IPS-20b (cell line): Measurements from ENCODE around the gene PPHLN1.
A peak's percentile ranks its signal among the peaks of the same experiment; 100 is the strongest.

Source experiments
- H3K27ac ChIP-seq: one replicate; pipeline ENCODE4 v1.5.1; 2013; ENCODE audit warnings: low read length
- H3K27me3 ChIP-seq: 2 replicates; pipeline ENCODE4 v1.6.1; 2013; ENCODE audit warnings: mild to moderate bottlenecking, low read length, inconsistent platforms; ENCODE audit not compliant: insufficient read depth
- H3K36me3 ChIP-seq: 2 replicates; pipeline ENCODE4 v1.6.1; 2013; ENCODE audit warnings: low read depth, mild to moderate bottlenecking, inconsistent platforms, low read length, moderate library complexity; ENCODE audit not compliant: insufficient read depth
- H3K4me1 ChIP-seq: 2 replicates; pipeline ENCODE4 v1.6.1; 2013; ENCODE audit warnings: mild to moderate bottlenecking, control low read depth, inconsistent platforms, low read length, moderate library complexity; ENCODE audit not compliant: insufficient read depth
- H3K4me3 ChIP-seq: 2 replicates; pipeline ENCODE4 v1.5.1; 2013; ENCODE audit warnings: mild to moderate bottlenecking, low read length, inconsistent platforms
- H3K9ac ChIP-seq: 2 replicates; pipeline ENCODE4 v1.6.1; 2013; ENCODE audit warnings: low read depth, mild to moderate bottlenecking, inconsistent platforms, low read length, moderate library complexity
- H3K9me3 ChIP-seq: 2 replicates; pipeline ENCODE4 v1.6.1; 2013; ENCODE audit warnings: mild to moderate bottlenecking, low read depth, low read length, inconsistent platforms; ENCODE audit not compliant: insufficient read depth

The PPHLN1 gene

GRCh38 chr12:42291680-42292079 is 34.3 kb upstream of the PPHLN1 start:
- H3K4me1 ChIP-seq = no peaks in the 10 kb centered on the region
- peaks cover 2% of the 10 kb centered on the region for H3K9me3 ChIP-seq
- no peak overlapping the region for H3K9ac ChIP-seq

DNA sequence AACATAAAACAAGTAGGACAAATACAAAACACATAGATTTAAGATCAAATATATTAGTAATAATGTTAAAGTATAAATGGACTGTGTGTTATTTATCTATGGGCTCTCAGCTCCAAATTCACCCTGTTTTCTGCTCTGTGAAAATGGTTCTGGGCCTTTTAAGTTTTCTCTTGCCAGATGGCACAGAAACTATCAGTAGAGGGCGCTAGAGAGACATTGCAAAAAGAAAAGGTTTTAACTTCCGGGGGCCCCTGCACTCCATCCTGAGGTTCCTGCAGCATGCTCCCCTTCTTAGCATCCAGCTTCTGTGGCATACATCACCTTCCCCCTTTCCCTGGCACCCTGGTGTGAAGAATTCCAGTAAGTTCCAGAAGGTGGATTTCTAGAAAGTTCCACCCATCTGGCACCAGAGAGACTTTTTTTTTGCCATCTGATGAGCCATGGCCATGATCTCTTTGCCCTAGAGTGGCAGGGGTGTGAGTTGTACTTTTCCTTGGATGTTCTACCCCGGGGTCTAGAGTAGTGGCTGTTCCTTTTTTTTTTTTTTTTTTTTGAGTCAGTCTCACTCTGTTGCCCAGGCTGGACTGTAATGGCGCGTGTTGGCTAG is 29.4 kb upstream of the PPHLN1 start:
- Histone ChIP-seq H3K27me3 (no peaks in the 10 kb centered on the region), H3K4me3 (no peak overlapping the region), H3K36me3 (no peaks in the 10 kb centered on the region), H3K4me1 (no peaks in the 10 kb centered on the region), H3K27ac (no peak overlapping the region), H3K9me3 (peaks cover 3% of the 10 kb centered on the region), H3K9ac (no peak overlapping the region)

More at GRCh38 chr12:42291680-42292079, 34.3 kb upstream of the PPHLN1 start:
- H3K36me3 ChIP-seq = no peaks in the 10 kb centered on the region
- no peak overlapping the region for H3K27ac ChIP-seq
- H3K4me3 ChIP-seq = no peak overlapping the region
- H3K27me3 ChIP-seq = no peaks in the 10 kb centered on the region

DNA sequence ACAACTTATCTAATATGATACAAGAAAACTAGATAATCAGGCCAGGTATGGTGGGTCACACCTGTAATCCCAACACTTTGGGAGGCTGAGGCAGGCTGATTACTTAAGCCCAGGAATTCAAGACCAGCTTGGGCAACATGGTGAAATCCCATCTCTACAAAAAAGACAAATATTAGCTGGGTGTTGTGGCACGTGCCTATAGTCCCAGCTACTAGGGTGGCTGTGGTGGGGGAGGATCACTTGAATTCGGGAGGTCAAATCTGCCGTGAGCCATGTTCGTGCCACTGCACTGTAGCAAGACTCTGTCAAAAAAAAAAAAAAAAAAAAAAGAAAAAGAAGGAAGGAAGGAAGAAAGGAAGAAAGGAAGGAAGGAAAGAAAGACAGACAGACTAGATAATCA is 27.1 kb upstream of the PPHLN1 start:
- Histone ChIP-seq H3K9me3 (peaks cover 3% of the 10 kb centered on the region), H3K27ac (no peak overlapping the region), H3K36me3 (no peaks in the 10 kb centered on the region), H3K4me1 (no peaks in the 10 kb centered on the region), H3K4me3 (no peak overlapping the region), H3K9ac (no peak overlapping the region), H3K27me3 (no peaks in the 10 kb centered on the region)

DNA sequence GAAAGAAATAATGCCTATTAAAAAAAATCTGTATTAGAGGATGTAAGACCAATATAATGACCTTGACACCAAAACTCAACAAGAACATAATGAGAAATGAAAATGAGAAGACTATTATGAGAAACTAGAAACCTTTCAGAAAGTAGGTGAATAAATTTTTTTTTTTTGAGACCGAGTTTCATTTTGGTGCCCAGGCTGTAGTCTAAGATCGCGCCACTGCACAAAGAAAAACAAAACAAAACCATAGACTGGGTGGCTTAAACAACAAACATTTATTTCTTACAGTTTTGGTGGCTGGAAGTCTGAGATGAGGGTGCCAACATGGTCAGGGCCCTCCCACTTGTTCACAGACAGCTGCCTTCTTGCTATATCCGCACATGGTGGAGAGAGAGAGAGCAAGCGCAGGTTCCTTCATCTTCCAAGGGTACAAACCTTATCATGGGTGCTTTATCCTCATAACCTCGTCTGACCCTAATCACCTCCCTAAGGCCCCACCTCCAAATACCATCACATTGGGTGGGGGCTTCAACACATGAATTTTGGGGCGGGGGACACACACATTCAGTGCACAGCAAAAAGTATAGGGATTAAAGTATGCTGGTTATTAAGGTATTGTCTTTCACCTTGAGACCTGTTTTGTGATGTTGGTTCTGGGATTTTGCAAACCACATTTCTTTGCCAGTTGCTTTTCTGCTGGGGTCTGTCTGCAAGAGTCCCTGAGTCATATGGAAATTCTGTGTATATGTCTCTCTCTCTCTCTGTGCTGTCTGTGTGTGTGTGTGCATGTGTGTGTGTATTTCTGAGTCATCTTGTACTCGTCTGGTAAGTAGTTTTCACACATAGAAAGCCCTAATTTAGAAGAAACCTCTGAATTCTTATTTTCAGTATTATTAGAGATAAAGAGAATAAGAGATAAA is 26.3 kb upstream of the PPHLN1 start:
- H3K27me3 ChIP-seq = no peaks in the 10 kb centered on the region
- H3K27ac ChIP-seq = no peak overlapping the region
- no peaks in the 10 kb centered on the region for H3K4me1 ChIP-seq
- no peak overlapping the region for H3K9ac ChIP-seq
- H3K36me3 ChIP-seq = no peaks in the 10 kb centered on the region
- H3K4me3 ChIP-seq = no peak overlapping the region
- H3K9me3 ChIP-seq = peaks cover 3% of the 10 kb centered on the region

GRCh38 chr12:42306297-42306696 is 19.7 kb upstream of the PPHLN1 start:
- no peaks in the 10 kb centered on the region for H3K27me3 ChIP-seq
- no peaks in the 10 kb centered on the region for H3K4me1 ChIP-seq
- no peak overlapping the region for H3K4me3 ChIP-seq
- H3K36me3 ChIP-seq = no peaks in the 10 kb centered on the region
- no peak overlapping the region for H3K27ac ChIP-seq
- no peak overlapping the region for H3K9ac ChIP-seq
- H3K9me3 ChIP-seq = no peaks in the 10 kb centered on the region

DNA sequence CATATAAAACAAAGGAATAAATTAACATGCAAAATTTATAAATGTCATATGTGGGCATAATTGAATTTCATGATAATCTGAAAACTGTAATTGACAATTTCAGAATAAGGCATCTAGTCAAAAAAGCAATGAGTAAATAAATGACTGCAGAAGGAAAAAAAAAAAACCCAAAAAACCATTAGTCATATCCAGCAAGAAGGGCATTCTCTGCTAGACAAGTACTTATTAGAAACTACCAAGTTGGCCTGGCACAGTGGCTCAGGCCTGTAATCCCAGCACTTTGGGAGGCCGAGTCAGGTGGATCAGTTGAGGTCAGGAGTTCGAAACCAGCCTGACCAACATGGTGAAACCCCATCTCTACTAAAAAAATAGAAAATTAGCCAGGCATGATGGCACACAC is 17.6 kb upstream of the PPHLN1 start:
- Histone ChIP-seq H3K4me1 (no peaks in the 10 kb centered on the region), H3K36me3 (peaks cover 9% of the 10 kb centered on the region), H3K4me3 (no peak overlapping the region), H3K9me3 (no peaks in the 10 kb centered on the region), H3K9ac (no peak overlapping the region), H3K27me3 (no peaks in the 10 kb centered on the region), H3K27ac (no peak overlapping the region)

- no peaks in the 10 kb centered on the region for H3K9me3 ChIP-seq
- H3K27me3 ChIP-seq = no peaks in the 10 kb centered on the region
- H3K36me3 ChIP-seq = peaks cover 17% of the 10 kb centered on the region
- no peak overlapping the region for H3K27ac ChIP-seq
- no peak overlapping the region for H3K4me3 ChIP-seq
- H3K9ac ChIP-seq = no peak overlapping the region
- H3K4me1 ChIP-seq = no peaks in the 10 kb centered on the region
Observed at GRCh38 chr12:42309996-42310395, 16.0 kb upstream of the PPHLN1 start.

- no peak overlapping the region for H3K27ac ChIP-seq
- peaks cover 38% of the 10 kb centered on the region for H3K36me3 ChIP-seq
- H3K9ac ChIP-seq = no peak overlapping the region
- no peaks in the 10 kb centered on the region for H3K9me3 ChIP-seq
- no peaks in the 10 kb centered on the region for H3K27me3 ChIP-seq
- H3K4me1 ChIP-seq = no peaks in the 10 kb centered on the region
- H3K4me3 ChIP-seq = no peak overlapping the region
Observed at GRCh38 chr12:42315108-42315507, 10.9 kb upstream of the PPHLN1 start.

DNA sequence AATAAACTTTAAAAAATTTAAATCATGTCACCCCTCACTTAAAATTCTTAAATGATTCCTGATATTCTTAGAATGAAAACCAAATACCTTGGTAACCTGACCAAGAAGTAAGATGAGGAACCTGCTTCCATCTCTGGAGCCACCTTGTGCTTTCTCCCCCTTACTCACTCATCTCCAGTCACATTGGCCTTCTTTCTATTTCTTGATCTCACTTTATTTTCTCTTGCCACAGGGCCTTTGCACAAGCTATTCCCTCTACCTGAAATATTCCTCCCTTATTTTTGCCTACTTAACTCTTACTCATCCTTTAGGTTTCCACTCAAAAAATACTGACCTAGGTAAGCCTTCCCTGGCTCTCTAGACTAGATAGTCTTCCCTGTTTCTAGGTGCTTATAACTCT is 5.2 kb upstream of the PPHLN1 start:
- Histone ChIP-seq H3K4me3 (no peak overlapping the region), H3K36me3 (peaks cover 41% of the 10 kb centered on the region), H3K4me1 (peaks cover 6% of the 10 kb centered on the region; the same call in 1 of the 2 replicates), H3K9me3 (no peaks in the 10 kb centered on the region), H3K27ac (no peak overlapping the region), H3K27me3 (no peaks in the 10 kb centered on the region), H3K9ac (no peak overlapping the region)

DNA sequence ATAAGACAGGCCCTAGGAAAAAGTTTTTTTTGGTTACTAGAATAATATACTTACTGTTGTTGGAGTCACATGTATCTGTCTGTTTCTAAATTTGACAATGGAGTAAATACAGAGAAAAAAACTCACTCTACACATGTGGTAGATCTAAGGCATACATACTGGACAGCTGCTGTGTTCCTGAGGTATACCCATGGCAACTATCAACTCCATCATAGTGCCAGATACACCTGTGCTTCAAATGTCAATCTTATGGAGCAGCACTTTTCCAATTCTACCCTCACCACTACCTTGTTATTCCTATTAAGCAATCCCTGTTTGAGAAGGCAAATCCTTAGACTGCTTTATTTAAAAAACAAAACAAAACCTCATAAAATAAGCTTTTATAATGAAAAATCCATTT is 3.4 kb upstream of the PPHLN1 start:
- peaks cover 13% of the 10 kb centered on the region; the same call in 1 of the 2 replicates for H3K4me1 ChIP-seq
- no peaks in the 10 kb centered on the region for H3K9me3 ChIP-seq
- H3K9ac ChIP-seq = no peak overlapping the region

GRCh38 chr12:42323856-42324255 is 2.1 kb upstream of the PPHLN1 start:
- no peaks in the 10 kb centered on the region for H3K9me3 ChIP-seq
- H3K4me3 ChIP-seq = no peak overlapping the region
- no peaks in the 10 kb centered on the region for H3K27me3 ChIP-seq
- peaks cover 13% of the 10 kb centered on the region; the same call in 1 of the 2 replicates for H3K4me1 ChIP-seq
- no peak overlapping the region for H3K27ac ChIP-seq
- no peak overlapping the region for H3K9ac ChIP-seq
- peaks cover 28% of the 10 kb centered on the region for H3K36me3 ChIP-seq

More for the DNA sequence above, 3.4 kb upstream of the PPHLN1 start:
- Histone ChIP-seq H3K4me3 (no peak overlapping the region), H3K36me3 (peaks cover 28% of the 10 kb centered on the region), H3K27me3 (no peaks in the 10 kb centered on the region), H3K27ac (no peak overlapping the region)

DNA sequence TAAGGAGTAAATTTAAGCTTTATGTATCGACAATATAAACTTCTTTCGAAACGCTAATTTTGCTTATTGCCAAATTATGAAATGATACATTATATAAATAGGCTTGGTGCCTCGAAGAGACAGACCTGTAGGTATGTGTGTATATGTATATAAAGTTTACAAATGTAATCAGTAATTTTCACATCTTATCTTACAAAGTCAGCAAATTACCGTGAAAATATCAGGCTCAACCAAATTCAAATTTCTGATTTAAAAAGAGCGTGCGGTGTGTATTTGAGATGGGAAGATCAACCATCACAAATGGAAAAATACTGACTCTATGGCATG is 678 bp upstream of the PPHLN1 start:
- peak overlapping the region; percentile 96 for H3K9ac ChIP-seq
- peaks cover 28% of the 10 kb centered on the region for H3K36me3 ChIP-seq
- H3K4me3 ChIP-seq = peak overlapping the region; percentile 97
- no peaks in the 10 kb centered on the region for H3K27me3 ChIP-seq
- H3K4me1 ChIP-seq = peaks cover 13% of the 10 kb centered on the region; the same call in 1 of the 2 replicates
- H3K9me3 ChIP-seq = no peaks in the 10 kb centered on the region
- peak overlapping the region; percentile 34 for H3K27ac ChIP-seq
